ENCODE data around the gene THBS1. TPM values are rescaled to one million over a fixed set of nuclear protein-coding genes. Genes with fewer than 3 reads are reported as not detected.

Gene THBS1
- total RNA-seq, 2 experiments from 2014 or later, result 0.51 TPM; not detected in 1

- intact Hi-C loops (cut with micrococcal nuclease; ENCODE audit: unreplicated experiment), result no loop called here
- ChIA-PET POLR2A (no interaction called here), CTCF (ENCODE audit: unreplicated experiment) (no interaction called here)
- Histone ChIP-seq H4K20me1 (ENCODE audit: insufficient read depth, low read length) (no peaks in the 10 kb centered on the region), H3K4me3 (ENCODE audit: low read depth, low read length, poor library complexity, severe bottlenecking) (no peak overlapping the region), H3K79me2 (ENCODE audit: insufficient read depth, low read depth, low read length) (no peaks in the 10 kb centered on the region), H3K27ac (ENCODE audit: low read depth, low read length, poor library complexity, severe bottlenecking) (no peak overlapping the region), H2AFZ (ENCODE audit: low read length) (no peak overlapping the region), H3K9me2 (ENCODE audit: insufficient read depth, low read length) (no peaks in the 10 kb centered on the region), H3K36me3 (ENCODE audit: insufficient read depth, low read length) (no peaks in the 10 kb centered on the region), H3K4me1 (ENCODE audit: insufficient read depth, low read length, poor library complexity, severe bottlenecking) (no peaks in the 10 kb centered on the region), H3K4me2 (ENCODE audit: low read length) (no peak overlapping the region), H3K9me3 (ENCODE audit: low read length) (no peaks in the 10 kb centered on the region)
- TF ChIP-seq CTCF (conservative IDR thresholded peaks at IDR 0.05; ENCODE audit: low read length) (no peak), EZH2phosphoT487 (IDR thresholded peaks at IDR 0.05; ENCODE audit: borderline replicate concordance, low read depth, low read length) (no peak)
- no TSS peak for BruUV-seq (replicated peaks)
- DNase-seq (ENCODE audit: low spot score), result no peak
Measured at GRCh38 chr15:39594446-39595337, 13.8 kb downstream of the THBS1 start.

GRCh38 chr15:39595338-39596221 lies 14.7 kb downstream of the THBS1 start:
- no TSS peak for BruUV-seq (replicated peaks)
- Histone ChIP-seq H3K9me3 (ENCODE audit: low read length) (no peaks in the 10 kb centered on the region), H3K27ac (ENCODE audit: low read depth, low read length, poor library complexity, severe bottlenecking) (no peak overlapping the region), H4K20me1 (ENCODE audit: insufficient read depth, low read length) (no peaks in the 10 kb centered on the region), H3K36me3 (ENCODE audit: insufficient read depth, low read length) (no peaks in the 10 kb centered on the region), H3K9me2 (ENCODE audit: insufficient read depth, low read length) (no peaks in the 10 kb centered on the region), H3K4me1 (ENCODE audit: insufficient read depth, low read length, poor library complexity, severe bottlenecking) (no peaks in the 10 kb centered on the region), H3K4me2 (ENCODE audit: low read length) (no peak overlapping the region), H3K79me2 (ENCODE audit: insufficient read depth, low read depth, low read length) (no peaks in the 10 kb centered on the region), H3K4me3 (ENCODE audit: low read depth, low read length, poor library complexity, severe bottlenecking) (no peak overlapping the region), H2AFZ (ENCODE audit: low read length) (no peak overlapping the region)
- TF ChIP-seq CTCF (conservative IDR thresholded peaks at IDR 0.05; ENCODE audit: low read length) (no peak), EZH2phosphoT487 (IDR thresholded peaks at IDR 0.05; ENCODE audit: borderline replicate concordance, low read depth, low read length) (no peak)
- intact Hi-C loops (cut with micrococcal nuclease; ENCODE audit: unreplicated experiment), result no loop called here
- POLR2A ChIA-PET, result no interaction called here
- CTCF ChIA-PET (ENCODE audit: unreplicated experiment), result no interaction called here
- DNase-seq (ENCODE audit: low spot score), result no peak
